GM23338 (cell line): ENCODE results near the gene CAAP1. TPM values are rescaled to one million over a fixed set of nuclear protein-coding genes. Genes with fewer than 3 reads are reported as not detected.

Experiments
- ATAC-seq: fragments of 200-7000 bp; cut with Tn5 transposase; 3 replicates; pipeline ENCODE4 v1.9.1; 2020
- DNase-seq: peaks from one replicate; pipeline ENCODE4 v3.0.0-alpha.2; 2015; ENCODE audit warnings: low spot score
- H2AFZ ChIP-seq: fragments of 200-600 bp; sonication (generic); 2 replicates; pipeline ENCODE4 v1.8.0; 2016; ENCODE audit warnings: antibody characterized with exemption, mild to moderate bottlenecking, moderate library complexity
- H3F3A ChIP-seq: fragments of 200-600 bp; sonication (generic); replicated peaks from 2 replicates; pipeline ENCODE4 v1.8.0; 2017; ENCODE audit warnings: antibody characterized with exemption, mixed run types, low read depth
- H3K27ac ChIP-seq: fragments of 200-600 bp; sonication (generic); 2 replicates; pipeline ENCODE4 v1.6.1; 2016; ENCODE audit warnings: low read depth
- H3K27me3 ChIP-seq: fragments of 200-600 bp; sonication (generic); 2 replicates; pipeline ENCODE4 v1.8.0; 2016; ENCODE audit warnings: mild to moderate bottlenecking, mixed run types, moderate library complexity; ENCODE audit not compliant: insufficient read depth
- H3K36me3 ChIP-seq: fragments of 200-600 bp; sonication (generic); 2 replicates; pipeline ENCODE4 v1.8.0; 2016; ENCODE audit warnings: mild to moderate bottlenecking; ENCODE audit not compliant: insufficient read depth
- H3K4me1 ChIP-seq: fragments of 200-600 bp; sonication (generic); 2 replicates; pipeline ENCODE4 v1.8.0; 2016; ENCODE audit warnings: mild to moderate bottlenecking, moderate library complexity; ENCODE audit not compliant: insufficient read depth
- H3K4me2 ChIP-seq: fragments of 200-600 bp; sonication (generic); 2 replicates; pipeline ENCODE4 v1.7.1; 2017; ENCODE audit warnings: mixed run types
- H3K4me3 ChIP-seq: fragments of 200-600 bp; sonication (generic); 2 replicates; pipeline ENCODE4 v1.6.1; 2016; ENCODE audit warnings: mixed run types
- H3K79me2 ChIP-seq: fragments of 200-600 bp; sonication (generic); replicated peaks from 2 replicates; pipeline ENCODE4 v1.8.0; 2017; ENCODE audit warnings: mild to moderate bottlenecking; ENCODE audit not compliant: insufficient read depth
- H3K9me2 ChIP-seq: fragments of 200-600 bp; sonication (generic); 2 replicates; pipeline ENCODE4 v1.8.0; 2017; ENCODE audit not compliant: insufficient read depth
- H4K20me1 ChIP-seq: fragments of 200-600 bp; sonication (generic); replicated peaks from 2 replicates; pipeline ENCODE4 v1.8.0; 2017; ENCODE audit warnings: mild to moderate bottlenecking; ENCODE audit not compliant: insufficient read depth
- H3K27ac Mint-ChIP-seq: 2 replicates; pipeline ENCODE4 v1.8.0; 2020; ENCODE audit warnings: inconsistent platforms, mild to moderate bottlenecking, moderate library complexity, mixed read lengths
- H3K27me3 Mint-ChIP-seq: 3 replicates; pipeline ENCODE4 v1.8.0; 2022; ENCODE audit warnings: low read depth, mild to moderate bottlenecking, moderate library complexity, mixed read lengths, inconsistent platforms; ENCODE audit not compliant: insufficient read depth, poor library complexity
- H3K36me3 Mint-ChIP-seq: 3 replicates; pipeline ENCODE4 v1.8.0; 2021; ENCODE audit warnings: low read depth, mild to moderate bottlenecking, inconsistent platforms, moderate library complexity, mixed read lengths
- H3K4me1 Mint-ChIP-seq: 3 replicates; pipeline ENCODE4 v1.8.0; 2020; ENCODE audit warnings: mild to moderate bottlenecking, inconsistent platforms, mixed read lengths
- H3K4me3 Mint-ChIP-seq: 3 replicates; pipeline ENCODE4 v1.8.0; 2021; ENCODE audit warnings: moderate library complexity, mild to moderate bottlenecking, inconsistent platforms, mixed read lengths
- H3K9me3 Mint-ChIP-seq: 3 replicates; pipeline ENCODE4 v1.8.0; 2020; ENCODE audit warnings: moderate library complexity, mild to moderate bottlenecking, inconsistent platforms, mixed read lengths
- EZH2phosphoT487 ChIP-seq: fragments of 200-600 bp; sonication (generic); IDR thresholded peaks from one replicate; pipeline ENCODE4 v1.8.1; 2018; ENCODE audit warnings: antibody characterized with exemption; ENCODE audit not compliant: unreplicated experiment
- NANOG ChIP-seq: IDR thresholded peaks from 2 replicates; pipeline ENCODE4 v1.6.1; 2016; ENCODE audit warnings: antibody characterized with exemption, borderline replicate concordance
- ZNF331 ChIP-seq: fragments of 250-450 bp; sonication (Bioruptor Pico); IDR thresholded peaks from 2 replicates; pipeline ENCODE4 v1.5.0; 2020; ENCODE audit warnings: low read depth, mild to moderate bottlenecking, moderate library complexity
- polyA plus RNA-seq: library from polyadenylated mRNA; unstranded; fragments of >200 nt; fragmentation: Nextera tagmentation; extraction: Ambion mirVana; gene quantifications from 2 replicates; pipeline ENCODE4 v1.2.1, GENCODE V29; 2016
- total RNA-seq: library from RNA; depleted of rRNA; stranded (reverse); fragments of >200 nt; shearing (Covaris generic); gene quantifications from 2 replicates; pipeline ENCODE4 v1.2.3, GENCODE V29; 2014
- TF ChIP-seq, protein P1 (sequence below): IDR thresholded peaks from one replicate; pipeline ENCODE4 v1.6.1; 2018; ENCODE audit warnings: antibody characterized with exemption; ENCODE audit not compliant: unreplicated experiment
- TF ChIP-seq, protein P2 (sequence below): IDR thresholded peaks from 2 replicates; pipeline ENCODE4 v1.6.1; 2016; ENCODE audit warnings: antibody characterized with exemption
- TF ChIP-seq, protein P3 (sequence below), 2 experiments: fragments of 200-600 bp in 1 of 2; sonication (generic) in 1 of 2; conservative IDR thresholded peaks; 2 replicates each; pipeline versions ENCODE4 v1.5.1 to v1.6.1; 2016 to 2017; ENCODE audit warnings: antibody characterized with exemption in 2 of 2, low read depth in 2 of 2, mild to moderate bottlenecking in 2 of 2, moderate library complexity in 1 of 2

CAAP1 gene
- total and polyA plus RNA-seq, 2 experiments from 2014 or later = 47.9 to 59.7 TPM

DNA sequence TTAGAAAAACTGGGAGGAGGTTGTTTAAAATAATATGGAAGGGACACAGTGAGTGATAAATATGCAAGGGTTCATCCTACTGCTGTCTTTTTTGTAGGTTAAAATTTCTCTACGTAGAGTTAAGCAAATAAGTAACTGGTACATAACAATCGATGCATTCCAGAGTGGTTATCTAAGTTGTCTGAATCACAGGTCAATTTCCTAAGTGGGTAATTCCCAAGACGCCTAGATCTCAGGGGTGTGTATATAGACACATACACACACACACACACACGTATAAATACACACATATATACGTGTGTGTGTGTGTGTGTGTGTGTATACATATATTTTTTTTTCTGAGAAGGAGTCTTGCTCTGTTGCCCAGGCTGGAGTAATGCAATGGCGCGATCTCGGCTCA lies 22.3 kb downstream of the CAAP1 start (continued):
- TF ChIP-seq EZH2phosphoT487 (no peak), ZNF331 (CRISPR knock-in tag) (no peak)
- TF ChIP-seq, protein P1, sequence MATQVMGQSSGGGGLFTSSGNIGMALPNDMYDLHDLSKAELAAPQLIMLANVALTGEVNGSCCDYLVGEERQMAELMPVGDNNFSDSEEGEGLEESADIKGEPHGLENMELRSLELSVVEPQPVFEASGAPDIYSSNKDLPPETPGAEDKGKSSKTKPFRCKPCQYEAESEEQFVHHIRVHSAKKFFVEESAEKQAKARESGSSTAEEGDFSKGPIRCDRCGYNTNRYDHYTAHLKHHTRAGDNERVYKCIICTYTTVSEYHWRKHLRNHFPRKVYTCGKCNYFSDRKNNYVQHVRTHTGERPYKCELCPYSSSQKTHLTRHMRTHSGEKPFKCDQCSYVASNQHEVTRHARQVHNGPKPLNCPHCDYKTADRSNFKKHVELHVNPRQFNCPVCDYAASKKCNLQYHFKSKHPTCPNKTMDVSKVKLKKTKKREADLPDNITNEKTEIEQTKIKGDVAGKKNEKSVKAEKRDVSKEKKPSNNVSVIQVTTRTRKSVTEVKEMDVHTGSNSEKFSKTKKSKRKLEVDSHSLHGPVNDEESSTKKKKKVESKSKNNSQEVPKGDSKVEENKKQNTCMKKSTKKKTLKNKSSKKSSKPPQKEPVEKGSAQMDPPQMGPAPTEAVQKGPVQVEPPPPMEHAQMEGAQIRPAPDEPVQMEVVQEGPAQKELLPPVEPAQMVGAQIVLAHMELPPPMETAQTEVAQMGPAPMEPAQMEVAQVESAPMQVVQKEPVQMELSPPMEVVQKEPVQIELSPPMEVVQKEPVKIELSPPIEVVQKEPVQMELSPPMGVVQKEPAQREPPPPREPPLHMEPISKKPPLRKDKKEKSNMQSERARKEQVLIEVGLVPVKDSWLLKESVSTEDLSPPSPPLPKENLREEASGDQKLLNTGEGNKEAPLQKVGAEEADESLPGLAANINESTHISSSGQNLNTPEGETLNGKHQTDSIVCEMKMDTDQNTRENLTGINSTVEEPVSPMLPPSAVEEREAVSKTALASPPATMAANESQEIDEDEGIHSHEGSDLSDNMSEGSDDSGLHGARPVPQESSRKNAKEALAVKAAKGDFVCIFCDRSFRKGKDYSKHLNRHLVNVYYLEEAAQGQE = no peak
- TF ChIP-seq, protein P2, sequence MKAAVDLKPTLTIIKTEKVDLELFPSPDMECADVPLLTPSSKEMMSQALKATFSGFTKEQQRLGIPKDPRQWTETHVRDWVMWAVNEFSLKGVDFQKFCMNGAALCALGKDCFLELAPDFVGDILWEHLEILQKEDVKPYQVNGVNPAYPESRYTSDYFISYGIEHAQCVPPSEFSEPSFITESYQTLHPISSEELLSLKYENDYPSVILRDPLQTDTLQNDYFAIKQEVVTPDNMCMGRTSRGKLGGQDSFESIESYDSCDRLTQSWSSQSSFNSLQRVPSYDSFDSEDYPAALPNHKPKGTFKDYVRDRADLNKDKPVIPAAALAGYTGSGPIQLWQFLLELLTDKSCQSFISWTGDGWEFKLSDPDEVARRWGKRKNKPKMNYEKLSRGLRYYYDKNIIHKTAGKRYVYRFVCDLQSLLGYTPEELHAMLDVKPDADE = no peak
- TF ChIP-seq, protein P3, sequence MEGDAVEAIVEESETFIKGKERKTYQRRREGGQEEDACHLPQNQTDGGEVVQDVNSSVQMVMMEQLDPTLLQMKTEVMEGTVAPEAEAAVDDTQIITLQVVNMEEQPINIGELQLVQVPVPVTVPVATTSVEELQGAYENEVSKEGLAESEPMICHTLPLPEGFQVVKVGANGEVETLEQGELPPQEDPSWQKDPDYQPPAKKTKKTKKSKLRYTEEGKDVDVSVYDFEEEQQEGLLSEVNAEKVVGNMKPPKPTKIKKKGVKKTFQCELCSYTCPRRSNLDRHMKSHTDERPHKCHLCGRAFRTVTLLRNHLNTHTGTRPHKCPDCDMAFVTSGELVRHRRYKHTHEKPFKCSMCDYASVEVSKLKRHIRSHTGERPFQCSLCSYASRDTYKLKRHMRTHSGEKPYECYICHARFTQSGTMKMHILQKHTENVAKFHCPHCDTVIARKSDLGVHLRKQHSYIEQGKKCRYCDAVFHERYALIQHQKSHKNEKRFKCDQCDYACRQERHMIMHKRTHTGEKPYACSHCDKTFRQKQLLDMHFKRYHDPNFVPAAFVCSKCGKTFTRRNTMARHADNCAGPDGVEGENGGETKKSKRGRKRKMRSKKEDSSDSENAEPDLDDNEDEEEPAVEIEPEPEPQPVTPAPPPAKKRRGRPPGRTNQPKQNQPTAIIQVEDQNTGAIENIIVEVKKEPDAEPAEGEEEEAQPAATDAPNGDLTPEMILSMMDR (conservative IDR thresholded peaks at IDR 0.05; ENCODE audit: low read depth in 2 of 2) = no peak

DNA sequence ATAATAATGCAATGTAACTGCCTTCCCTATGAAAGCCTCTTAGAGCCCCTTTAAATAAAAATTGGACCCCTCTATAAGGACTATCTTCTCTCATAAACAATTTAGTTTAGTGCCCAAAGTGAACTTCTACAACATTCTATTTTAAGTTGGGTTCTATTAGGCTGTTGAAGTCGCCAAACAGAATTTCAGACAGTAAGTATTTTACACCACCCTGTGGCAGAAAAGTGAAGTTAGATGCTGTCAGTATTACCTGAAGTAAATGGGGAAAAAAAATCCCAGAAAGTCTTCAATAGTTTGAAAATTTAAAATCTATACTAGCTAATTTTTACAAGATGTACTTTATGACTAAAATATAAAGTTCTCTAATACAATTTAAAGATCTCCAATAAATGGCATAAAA lies 29.5 kb downstream of the CAAP1 start:
- no peaks in the 10 kb centered on the region for H3K79me2 ChIP-seq
- H3F3A ChIP-seq = no peaks in the 10 kb centered on the region
- H3K27me3 ChIP-seq = no peaks in the 10 kb centered on the region
- ATAC-seq (no peak), DNase-seq (peak; percentile 62)
- no peak overlapping the region for H3K4me3 ChIP-seq
- H3K36me3 ChIP-seq = peaks cover 7% of the 10 kb centered on the region
- H3K4me2 ChIP-seq = no peak overlapping the region
- TF ChIP-seq, protein P3 (conservative IDR thresholded peaks at IDR 0.05; ENCODE audit: low read depth in 2 of 2) = peak; percentile 45 to 57; a peak in 3 of 4 replicates
- no peak for TF ChIP-seq NANOG
- H2AFZ ChIP-seq = no peak overlapping the region
- peaks cover 24% of the 10 kb centered on the region for H3K36me3 Mint-ChIP-seq
- no peak overlapping the region for H3K27ac Mint-ChIP-seq
- no peaks in the 10 kb centered on the region for H4K20me1 ChIP-seq
- no peaks in the 10 kb centered on the region for H3K9me2 ChIP-seq
- H3K27me3 Mint-ChIP-seq = peaks cover 4% of the 10 kb centered on the region
- H3K4me3 Mint-ChIP-seq = no peak overlapping the region
- H3K9me3 Mint-ChIP-seq = no peaks in the 10 kb centered on the region
- H3K4me1 ChIP-seq = no peaks in the 10 kb centered on the region
- no peak overlapping the region for H3K27ac ChIP-seq
- H3K4me1 Mint-ChIP-seq = no peaks in the 10 kb centered on the region
